GM18870 (cell line): ENCODE measurements around the gene CST7.

Experiments
- ATAC-seq: cut with Tn5 transposase; IDR thresholded peaks from one replicate; pipeline ENCODE4 v1.9.1; 2021; ENCODE audit warnings: moderate library complexity; ENCODE audit not compliant: unreplicated experiment

CST7 gene

GRCh38 chr20:24983896-24984295, 34.8 kb downstream of the CST7 start:
- no peak for ATAC-seq

GRCh38 chr20:24984961-24985640, 36.0 kb downstream of the CST7 start:
- no peak for ATAC-seq

- no peak for ATAC-seq
These were observed 36.7 kb downstream of the CST7 start for GRCh38 chr20:24985802-24986201.

- ATAC-seq = no peak
These were observed 37.5 kb downstream of the CST7 start for GRCh38 chr20:24986436-24987015.

- ATAC-seq = no peak
These were observed 38.2 kb downstream of the CST7 start for GRCh38 chr20:24987244-24987643.

GRCh38 chr20:24987873-24988835, 39.1 kb downstream of the CST7 start:
- no peak for ATAC-seq

GRCh38 chr20:24989162-24989561, 40.1 kb downstream of the CST7 start:
- no peak for ATAC-seq

- ATAC-seq = no peak
These were observed 41.8 kb downstream of the CST7 start for GRCh38 chr20:24990810-24991252.

- ATAC-seq = peak; percentile 19
These were observed 42.9 kb downstream of the CST7 start for GRCh38 chr20:24991897-24992486.

- ATAC-seq = peak; percentile 93
These were observed 43.6 kb downstream of the CST7 start, which contains the start of gene APMAP for GRCh38 chr20:24992487-24993205. Gene APMAP (minus strand): TSS chr20:24992751. CDS start chr20:24992688, 63 bp downstream.

- ATAC-seq = no peak
These were observed 44.5 kb downstream of the CST7 start for GRCh38 chr20:24993337-24994185.

- ATAC-seq = no peak
These were observed 45.1 kb downstream of the CST7 start for GRCh38 chr20:24994186-24994465.

- ATAC-seq = no peak
These were observed 45.6 kb downstream of the CST7 start for GRCh38 chr20:24994470-24995368.

GRCh38 chr20:24995741-24996448, 46.8 kb downstream of the CST7 start:
- no peak for ATAC-seq

- ATAC-seq = no peak
These were observed 47.6 kb downstream of the CST7 start for GRCh38 chr20:24996449-24997377.

GRCh38 chr20:24998121-24998520, 49.1 kb downstream of the CST7 start:
- no peak for ATAC-seq
